Measurements from ENCODE around the gene B4GALT1.
"Not testable (repeated sequence)": the region's sequence is repeated elsewhere in the genome, so short reads cannot be mapped to it uniquely, and the experiment has no call there.

The B4GALT1 gene

GRCh38 chr9:33182519-33182918, 15.4 kb upstream of the B4GALT1 start:
- DNase-seq: no peak

GRCh38 chr9:33180526-33181184, 13.5 kb upstream of the B4GALT1 start:
- no peak for DNase-seq

GRCh38 chr9:33178972-33179697, 12.0 kb upstream of the B4GALT1 start:
- DNase-seq: no peak

- DNase-seq: no peak
Measured at GRCh38 chr9:33177639-33178038, 10.5 kb upstream of the B4GALT1 start.

- no peak for DNase-seq
Measured at GRCh38 chr9:33177086-33177485, 9.9 kb upstream of the B4GALT1 start.

GRCh38 chr9:33175649-33176325, 8.7 kb upstream of the B4GALT1 start:
- no peak for DNase-seq

- no peak for DNase-seq
Measured at GRCh38 chr9:33172256-33173238, 5.4 kb upstream of the B4GALT1 start.

GRCh38 chr9:33170464-33171415, 3.6 kb upstream of the B4GALT1 start:
- DNase-seq: no peak

GRCh38 chr9:33168941-33169544, 1.9 kb upstream of the B4GALT1 start:
- DNase-seq: no peak

GRCh38 chr9:33167972-33168461, 881 bp upstream of the B4GALT1 start:
- no peak for DNase-seq

GRCh38 chr9:33166231-33167083, 679 bp downstream of the B4GALT1 start:
- DNase-seq: no peak

GRCh38 chr9:33165263-33166151, 1.6 kb downstream of the B4GALT1 start:
- peak; percentile 48 for DNase-seq

GRCh38 chr9:33164921-33165262, 2.2 kb downstream of the B4GALT1 start:
- not testable (repeated sequence) for DNase-seq

- DNase-seq: no peak
Measured at GRCh38 chr9:33164138-33164809, 2.9 kb downstream of the B4GALT1 start.

GRCh38 chr9:33163433-33164137, 3.6 kb downstream of the B4GALT1 start:
- no peak for DNase-seq

GRCh38 chr9:33162721-33163311, 4.3 kb downstream of the B4GALT1 start:
- no peak for DNase-seq

- DNase-seq: no peak
Measured at GRCh38 chr9:33161589-33162132, 5.5 kb downstream of the B4GALT1 start.

Measured in activated CD4-positive, CD25-positive, alpha-beta regulatory T cell treated with anti-CD3 and anti-CD28 coated beads, Interleukin-2, amount 50 U/mL, for 72 hours (primary cell).